WI38 (cell line): ENCODE data around the gene TNIP1.

Source experiments
- H3K4me3 ChIP-seq: 2 replicates; pipeline ENCODE4 v1.5.1; 2011; ENCODE audit warnings: low read depth, mild to moderate bottlenecking, control low read depth, low read length
- TF ChIP-seq, protein P1 (sequence below): IDR thresholded peaks from 2 replicates; pipeline ENCODE4 v1.5.1; 2012; ENCODE audit warnings: low read depth, mild to moderate bottlenecking, control low read depth, low read length

The TNIP1 gene

GRCh38 chr5:151064916-151065499 lies 15.8 kb downstream of the TNIP1 start:
- H3K4me3 ChIP-seq: no peak overlapping the region

DNA sequence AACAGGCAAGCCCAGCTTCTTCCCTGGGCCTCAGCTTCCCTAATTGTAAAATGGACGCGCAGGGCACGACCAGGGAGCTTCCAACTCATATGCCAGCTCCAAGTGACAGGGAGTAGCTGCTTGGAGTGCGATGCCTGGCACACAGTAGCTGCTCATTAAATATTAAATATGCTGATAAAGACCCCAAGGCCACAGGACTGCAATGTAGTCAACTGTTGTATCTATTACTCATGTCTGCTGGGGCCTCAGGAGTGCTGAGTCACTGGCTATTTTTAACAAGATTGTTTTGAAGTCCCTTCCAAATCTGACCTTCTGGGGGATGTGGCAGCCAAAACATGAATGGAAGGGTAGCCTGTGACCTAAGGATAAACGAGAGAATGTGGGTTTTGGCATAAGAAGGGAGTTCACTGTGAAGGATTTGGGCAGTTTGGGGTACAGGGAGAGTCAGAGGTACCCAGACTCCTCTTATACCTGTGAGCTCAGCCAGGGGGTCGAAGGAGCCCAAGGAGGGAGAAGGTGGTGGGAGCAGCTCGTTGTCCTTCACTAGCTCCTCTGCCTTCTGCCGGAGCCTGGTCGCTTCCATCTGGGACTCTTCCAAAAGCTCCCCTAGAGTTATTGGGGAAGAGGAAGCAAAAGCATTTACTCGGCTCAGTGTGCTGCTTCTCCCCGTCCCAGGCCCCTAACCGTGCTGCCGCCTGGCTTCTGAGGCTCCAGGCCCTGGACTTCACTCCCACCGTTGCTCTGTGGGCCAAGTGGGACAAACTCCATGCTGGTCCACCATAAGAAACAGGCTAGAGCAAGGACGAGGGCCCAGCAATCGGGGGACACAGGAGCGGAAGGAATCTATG lies 17.5 kb downstream of the TNIP1 start:
- TF ChIP-seq, protein P1, sequence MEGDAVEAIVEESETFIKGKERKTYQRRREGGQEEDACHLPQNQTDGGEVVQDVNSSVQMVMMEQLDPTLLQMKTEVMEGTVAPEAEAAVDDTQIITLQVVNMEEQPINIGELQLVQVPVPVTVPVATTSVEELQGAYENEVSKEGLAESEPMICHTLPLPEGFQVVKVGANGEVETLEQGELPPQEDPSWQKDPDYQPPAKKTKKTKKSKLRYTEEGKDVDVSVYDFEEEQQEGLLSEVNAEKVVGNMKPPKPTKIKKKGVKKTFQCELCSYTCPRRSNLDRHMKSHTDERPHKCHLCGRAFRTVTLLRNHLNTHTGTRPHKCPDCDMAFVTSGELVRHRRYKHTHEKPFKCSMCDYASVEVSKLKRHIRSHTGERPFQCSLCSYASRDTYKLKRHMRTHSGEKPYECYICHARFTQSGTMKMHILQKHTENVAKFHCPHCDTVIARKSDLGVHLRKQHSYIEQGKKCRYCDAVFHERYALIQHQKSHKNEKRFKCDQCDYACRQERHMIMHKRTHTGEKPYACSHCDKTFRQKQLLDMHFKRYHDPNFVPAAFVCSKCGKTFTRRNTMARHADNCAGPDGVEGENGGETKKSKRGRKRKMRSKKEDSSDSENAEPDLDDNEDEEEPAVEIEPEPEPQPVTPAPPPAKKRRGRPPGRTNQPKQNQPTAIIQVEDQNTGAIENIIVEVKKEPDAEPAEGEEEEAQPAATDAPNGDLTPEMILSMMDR: no peak
- no peak overlapping the region for H3K4me3 ChIP-seq

More at GRCh38 chr5:151064916-151065499, 15.8 kb downstream of the TNIP1 start:
- TF ChIP-seq, protein P1: no peak

DNA sequence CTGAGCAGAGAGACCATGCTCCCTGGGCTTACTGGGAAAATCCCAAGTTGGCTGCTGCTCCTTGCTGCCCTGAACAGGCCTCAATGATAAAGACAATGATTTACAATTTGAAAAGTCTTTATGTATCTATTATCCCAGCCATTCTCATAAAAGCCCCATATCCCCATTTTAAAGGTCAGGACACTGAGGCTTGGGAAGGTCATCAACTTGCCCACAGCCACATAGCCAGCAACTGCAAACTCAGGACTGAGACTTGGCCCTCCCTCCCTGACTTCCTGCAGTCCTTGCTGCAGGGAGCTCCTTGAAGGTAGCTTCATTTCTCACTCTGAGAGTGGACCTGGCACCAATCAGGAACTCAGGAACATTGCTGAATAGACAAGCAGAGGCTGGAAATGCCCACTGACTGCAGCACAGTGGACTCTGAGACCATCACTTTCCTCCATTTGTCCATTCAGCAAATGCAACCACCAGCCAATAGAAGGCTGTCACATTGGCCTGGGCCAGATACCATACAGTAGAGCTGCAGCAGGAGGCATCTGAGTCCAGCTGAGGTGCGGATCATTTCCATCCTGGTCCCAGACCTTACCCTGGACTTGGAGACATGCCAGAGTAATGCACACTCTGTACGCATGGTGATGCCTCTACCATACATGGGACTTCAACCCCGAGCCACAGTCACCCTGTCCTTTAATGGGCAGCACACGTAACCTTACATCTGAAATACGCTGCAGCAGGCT lies 18.3 kb downstream of the TNIP1 start:
- no peak overlapping the region for H3K4me3 ChIP-seq

DNA sequence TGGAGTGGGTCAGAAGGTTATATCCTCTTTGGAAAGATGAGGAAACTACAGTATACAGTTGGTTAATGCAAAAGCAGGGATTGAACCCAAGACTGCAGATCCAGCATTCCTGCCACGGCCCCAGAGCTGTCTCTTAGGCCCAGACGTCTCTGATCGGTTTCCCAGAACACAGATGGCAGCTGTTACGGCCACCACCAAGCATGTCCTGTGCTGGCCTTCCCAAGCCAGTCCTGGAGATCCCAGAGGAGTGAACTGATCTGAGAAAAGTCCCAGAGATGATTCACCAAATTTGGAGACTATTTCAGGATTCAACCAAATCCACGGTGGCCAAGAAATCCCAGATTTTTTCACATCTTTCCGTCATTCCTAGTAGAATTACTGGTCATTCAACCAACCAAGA lies 20.1 kb downstream of the TNIP1 start:
- TF ChIP-seq, protein P1: no peak
- no peak overlapping the region for H3K4me3 ChIP-seq

More for the DNA sequence above, 18.3 kb downstream of the TNIP1 start:
- TF ChIP-seq, protein P1: no peak

- H3K4me3 ChIP-seq: no peak overlapping the region
Measured at GRCh38 chr5:151058891-151059489, 21.8 kb downstream of the TNIP1 start.

DNA sequence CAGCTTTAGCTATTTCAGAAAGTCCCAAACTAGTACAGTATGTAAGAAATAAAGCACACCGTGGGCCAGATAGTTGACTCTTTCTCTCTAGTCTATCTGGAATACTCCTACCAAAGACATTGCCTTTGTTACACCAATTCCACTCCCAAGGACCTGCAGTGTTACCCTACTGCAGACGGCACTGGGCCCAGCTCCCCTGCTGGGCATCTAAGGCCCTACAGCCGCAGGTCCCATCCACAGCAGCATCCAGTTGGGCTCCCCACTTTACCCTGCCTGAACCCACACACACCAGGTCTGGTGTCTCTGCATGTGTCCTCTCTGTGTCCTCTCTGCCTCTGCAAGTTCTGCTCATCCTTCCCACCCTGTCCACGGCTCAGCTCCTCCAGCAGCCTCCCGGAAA lies 22.5 kb downstream of the TNIP1 start:
- TF ChIP-seq, protein P1: 0 out of 2 replicates have a peak, but pooled peaks have one; percentile 14
- H3K4me3 ChIP-seq: no peak overlapping the region

More at GRCh38 chr5:151058891-151059489, 21.8 kb downstream of the TNIP1 start:
- TF ChIP-seq, protein P1: no peak
